ENCODE measurements around the gene MYO1D. TPM values are rescaled to one million over a fixed set of nuclear protein-coding genes. Genes with fewer than 3 reads are reported as not detected.
A peak's percentile ranks its signal among the peaks of the same experiment; 100 is the strongest.

The MYO1D gene
- total RNA-seq, 1 donor = 94.0 TPM

DNA sequence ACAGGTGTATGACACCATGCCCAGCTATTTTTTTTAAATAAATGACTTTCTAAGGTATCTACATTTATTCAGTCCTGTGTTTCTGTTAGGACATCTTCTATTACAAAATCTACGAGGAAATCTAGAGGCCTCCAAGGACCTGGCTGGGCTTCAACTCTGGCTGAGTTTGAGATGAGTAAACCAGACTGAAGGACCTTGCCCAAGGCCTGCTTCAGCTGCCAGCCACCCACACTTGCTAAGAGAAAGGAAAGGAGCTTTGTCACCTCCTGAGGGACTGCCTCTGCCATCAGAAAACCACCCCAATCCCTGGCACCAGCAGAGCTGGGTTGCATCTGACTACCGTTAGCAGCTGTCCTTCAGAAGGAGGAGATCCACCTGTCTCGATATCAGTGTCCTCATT lies 1.3 kb upstream of the MYO1D start:
- no peak overlapping the region for H3K4me3 ChIP-seq (ENCODE audit: low read depth, low read length)
- DNase-seq (ENCODE audit: low read depth) = peak; percentile 65
- TF ChIP-seq, protein P1, sequence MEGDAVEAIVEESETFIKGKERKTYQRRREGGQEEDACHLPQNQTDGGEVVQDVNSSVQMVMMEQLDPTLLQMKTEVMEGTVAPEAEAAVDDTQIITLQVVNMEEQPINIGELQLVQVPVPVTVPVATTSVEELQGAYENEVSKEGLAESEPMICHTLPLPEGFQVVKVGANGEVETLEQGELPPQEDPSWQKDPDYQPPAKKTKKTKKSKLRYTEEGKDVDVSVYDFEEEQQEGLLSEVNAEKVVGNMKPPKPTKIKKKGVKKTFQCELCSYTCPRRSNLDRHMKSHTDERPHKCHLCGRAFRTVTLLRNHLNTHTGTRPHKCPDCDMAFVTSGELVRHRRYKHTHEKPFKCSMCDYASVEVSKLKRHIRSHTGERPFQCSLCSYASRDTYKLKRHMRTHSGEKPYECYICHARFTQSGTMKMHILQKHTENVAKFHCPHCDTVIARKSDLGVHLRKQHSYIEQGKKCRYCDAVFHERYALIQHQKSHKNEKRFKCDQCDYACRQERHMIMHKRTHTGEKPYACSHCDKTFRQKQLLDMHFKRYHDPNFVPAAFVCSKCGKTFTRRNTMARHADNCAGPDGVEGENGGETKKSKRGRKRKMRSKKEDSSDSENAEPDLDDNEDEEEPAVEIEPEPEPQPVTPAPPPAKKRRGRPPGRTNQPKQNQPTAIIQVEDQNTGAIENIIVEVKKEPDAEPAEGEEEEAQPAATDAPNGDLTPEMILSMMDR (IDR thresholded peaks at IDR 0.05; ENCODE audit: insufficient read depth, low read length) = no peak

DNA sequence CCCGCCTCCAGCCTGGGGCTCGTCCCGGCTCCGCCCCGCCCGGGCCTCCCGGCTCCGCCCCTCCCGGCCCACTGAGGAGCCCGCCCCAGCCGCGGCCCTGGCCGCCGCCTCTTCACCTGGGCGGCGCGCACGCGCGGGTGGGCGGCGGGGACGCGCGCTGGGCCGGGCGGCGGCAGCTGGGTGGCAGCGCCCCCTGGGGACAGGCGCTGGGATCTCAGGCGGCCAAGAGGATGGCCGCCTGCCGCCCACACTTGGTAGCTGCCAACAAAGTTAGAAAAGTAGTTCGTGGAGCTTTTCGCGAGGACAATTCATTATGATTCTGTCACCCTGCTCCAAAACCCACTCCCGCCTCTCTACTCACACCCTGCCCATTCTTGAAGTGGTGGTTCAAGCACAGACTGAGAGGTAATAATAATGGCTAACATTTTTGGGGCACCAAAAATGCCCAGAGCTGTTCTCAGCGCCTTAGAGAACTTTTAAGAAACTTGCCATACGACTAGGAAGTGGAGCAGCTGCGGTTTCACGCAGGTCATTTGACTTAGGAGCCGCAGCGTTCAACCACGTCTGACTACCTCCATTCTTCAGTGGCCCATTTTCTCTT lies 340 bp upstream of the MYO1D start:
- peak overlapping the region; percentile 68 for H3K4me3 ChIP-seq (ENCODE audit: low read depth, low read length)
- DNase-seq (ENCODE audit: low read depth) = peak; percentile 69
- TF ChIP-seq, protein P1 (IDR thresholded peaks at IDR 0.05; ENCODE audit: insufficient read depth, low read length) = peak; percentile 83

DNA sequence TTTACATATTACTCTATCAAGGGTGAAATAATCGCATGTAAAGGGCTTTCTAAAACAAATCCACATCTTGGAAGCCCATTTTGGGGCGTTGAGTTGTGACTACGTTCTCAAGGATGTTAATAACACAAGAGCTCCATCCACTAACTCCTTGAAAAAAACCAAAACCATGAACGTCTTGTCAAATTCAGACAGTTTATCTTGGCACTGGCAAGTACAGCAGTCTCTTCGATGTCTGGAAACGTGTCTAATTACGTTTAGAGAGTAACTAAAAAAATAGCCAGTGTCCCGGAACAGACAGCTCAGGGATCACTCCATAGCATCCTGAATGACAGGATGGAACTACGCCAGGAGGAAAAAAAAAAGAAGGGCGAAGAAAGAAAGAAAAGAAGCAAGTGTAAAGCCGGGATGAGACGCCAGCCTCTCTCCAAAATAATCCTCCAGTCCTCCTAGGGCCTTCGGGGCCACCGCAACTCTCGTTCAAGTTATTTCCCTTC lies 954 bp downstream of the MYO1D start:
- H3K4me3 ChIP-seq (ENCODE audit: low read depth, low read length) = peak overlapping the region; percentile 67
- DNase-seq (ENCODE audit: low read depth) = peak; percentile 38
- TF ChIP-seq, protein P1 (IDR thresholded peaks at IDR 0.05; ENCODE audit: insufficient read depth, low read length) = no peak

DNA sequence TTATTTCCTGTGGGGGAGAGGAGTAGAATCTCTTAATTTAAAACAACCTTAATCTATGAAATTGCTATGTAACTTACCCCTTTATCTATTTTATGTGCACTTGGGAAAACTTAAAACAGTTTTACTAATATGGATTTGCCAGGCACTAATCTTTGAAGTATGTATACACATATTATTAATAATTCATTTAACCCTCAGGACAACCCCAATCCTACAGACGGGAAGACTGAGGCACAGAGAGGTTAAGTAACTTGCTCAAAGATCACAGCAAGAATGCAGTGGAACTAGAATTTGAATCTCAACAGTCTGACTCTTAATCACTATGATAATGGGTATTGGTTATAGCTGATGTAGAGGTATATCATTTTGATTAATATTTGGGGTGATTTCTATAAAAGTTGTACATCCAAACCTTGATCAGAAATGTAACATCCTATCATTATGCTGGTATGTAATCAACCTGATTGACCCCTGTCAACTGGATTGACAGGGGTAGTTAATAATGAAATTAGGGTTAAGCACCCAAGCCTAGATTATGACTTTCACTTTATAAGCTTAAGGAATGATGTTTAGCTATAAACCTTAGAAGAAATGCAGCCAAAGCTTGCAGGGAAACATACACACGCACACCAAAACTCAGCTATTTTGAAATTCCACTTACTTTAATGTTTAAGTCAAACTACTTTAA lies 1.6 kb downstream of the MYO1D start:
- no peak for DNase-seq (ENCODE audit: low read depth)
- no peak overlapping the region for H3K4me3 ChIP-seq (ENCODE audit: low read depth, low read length)
- TF ChIP-seq, protein P1 (IDR thresholded peaks at IDR 0.05; ENCODE audit: insufficient read depth, low read length) = no peak

DNA sequence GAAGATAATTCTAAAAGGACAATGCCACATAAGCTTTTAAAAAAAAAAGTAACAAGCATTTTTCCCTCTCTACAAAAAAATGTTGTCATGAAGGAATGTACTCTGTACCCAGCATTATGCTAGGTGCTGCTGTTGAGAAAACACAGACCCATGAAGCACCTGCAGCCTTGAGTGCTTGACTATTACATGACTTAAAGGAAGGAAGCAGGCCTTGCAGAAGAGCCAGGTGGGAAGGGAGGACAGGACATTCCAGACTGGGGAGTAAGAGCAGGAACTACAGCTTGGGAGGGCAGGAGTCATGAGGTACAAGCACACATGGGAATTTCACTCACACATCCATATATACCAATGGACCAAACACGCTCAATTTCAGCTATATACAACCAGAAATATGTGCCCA lies 3.8 kb downstream of the MYO1D start:
- no peak for DNase-seq (ENCODE audit: low read depth)
- TF ChIP-seq, protein P1 (IDR thresholded peaks at IDR 0.05; ENCODE audit: insufficient read depth, low read length) = no peak
- no peak overlapping the region for H3K4me3 ChIP-seq (ENCODE audit: low read depth, low read length)

DNA sequence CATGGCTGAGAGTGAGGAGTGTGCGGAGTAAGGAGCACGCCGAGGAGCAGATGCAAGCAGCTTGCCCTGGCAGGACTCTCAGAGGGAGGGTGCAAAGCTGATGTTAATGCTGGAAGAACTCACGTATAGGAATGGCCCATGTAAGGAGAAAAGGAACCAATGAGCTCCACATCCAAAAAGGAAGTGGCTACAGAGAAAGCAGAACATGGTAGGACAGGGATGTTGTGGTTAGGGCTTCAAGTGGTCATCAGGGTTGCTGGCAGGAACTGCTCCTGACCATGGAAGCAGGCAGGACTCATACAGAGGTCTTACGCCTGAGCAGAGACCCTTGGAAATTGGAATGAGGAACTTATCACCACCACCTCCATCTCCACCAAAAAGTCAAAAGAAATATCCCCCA lies 5.2 kb downstream of the MYO1D start:
- H3K4me3 ChIP-seq (ENCODE audit: low read depth, low read length) = no peak overlapping the region
- DNase-seq (ENCODE audit: low read depth) = no peak
- TF ChIP-seq, protein P1 (IDR thresholded peaks at IDR 0.05; ENCODE audit: insufficient read depth, low read length) = no peak
